Esophagus mucosa (tissue), 1 donor: ENCODE measurements around the gene ZNF318. TPM values are rescaled to one million over a fixed set of nuclear protein-coding genes. Genes with fewer than 3 reads are reported as not detected.

Source experiments
- total RNA-seq: library from RNA; stranded (reverse); gene quantifications from one replicate; pipeline ENCODE4 v1.2.4, GENCODE V29; 2023
- donor health status: DM: yes; HTN: yes; CAD: no.

The ZNF318 gene
- total RNA-seq, 1 donor from 2014 or later: 5.0 TPM

Other genes with a start within 250 kb of the ZNF318 start
- gene SRF, start 198.4 kb downstream of the ZNF318 start, total RNA-seq: 19.3 TPM
- gene CUL9, start 187.5 kb downstream of the ZNF318 start, total RNA-seq: 23.6 TPM
- 40.2 TPM for gene DNPH1, start 140.2 kb downstream of the ZNF318 start, total RNA-seq
- not detected for gene TTBK1, start 126.2 kb downstream of the ZNF318 start, total RNA-seq
- not detected for gene SLC22A7, start 71.4 kb downstream of the ZNF318 start, total RNA-seq
- 0.28 TPM for gene CRIP3, start 60.8 kb downstream of the ZNF318 start, total RNA-seq
- 18.3 TPM for gene ABCC10, start 57.9 kb upstream of the ZNF318 start, total RNA-seq
- gene DLK2, start 85.9 kb upstream of the ZNF318 start, total RNA-seq: 8.9 TPM
- 8.9 TPM for gene TJAP1, start 107.9 kb upstream of the ZNF318 start, total RNA-seq
- gene LRRC73, start 140.7 kb upstream of the ZNF318 start, total RNA-seq: 0.20 TPM
- 41.8 TPM for gene YIPF3, start 147.3 kb upstream of the ZNF318 start, total RNA-seq
- 33.0 TPM for gene POLR1C, start 147.4 kb upstream of the ZNF318 start, total RNA-seq
- 36.5 TPM for gene XPO5, start 206.4 kb upstream of the ZNF318 start, total RNA-seq
- gene POLH, start 206.5 kb upstream of the ZNF318 start, total RNA-seq: 12.0 TPM